Endothelial cell of umbilical vein (primary cell): ENCODE data around the gene ACBD7. TPM values are rescaled to one million over a fixed set of nuclear protein-coding genes. Genes with fewer than 3 reads are reported as not detected.

Experiments
- BruUV-seq: library from RNA; stranded (reverse); fragments of 400-500 nt; replicated peaks from 2 replicates; lab custom pipeline; 2021; lab: Mats Ljungman, UMichigan
- CTCF ChIA-PET: fragments of 300-600, 350-600 bp; sonication (Branson Sonifier 250); formaldehyde crosslinking; loops from one replicate; lab custom pipeline; 2021; ENCODE audit warnings: antibody characterized with exemption, inconsistent platforms; lab: Charles Lee
- POLR2A ChIA-PET: fragments of 300-600, 350-600 bp; sonication (Branson Sonifier 250); formaldehyde crosslinking; loops from one replicate; lab custom pipeline; 2021; ENCODE audit warnings: antibody characterized with exemption, inconsistent platforms; lab: Charles Lee
- DNase-seq: peaks from one replicate; pipeline ENCODE4 v3.0.0-alpha.2; 2011; ENCODE audit warnings: low read depth, low spot score
- FAIRE-seq: peaks from 2 replicates; lab custom pipeline; 2011; peaks lifted over from hg19 to GRCh38; lab: Jason Lieb, UNC
- H2AFZ ChIP-seq: 2 replicates; pipeline ENCODE4 v1.6.0; 2012; ENCODE audit warnings: low read depth, low read length, control low read depth, inconsistent platforms
- H3K27ac ChIP-seq: 2 replicates; pipeline ENCODE4 v1.5.1; 2011; ENCODE audit warnings: low read depth, mild to moderate bottlenecking, control low read depth, low read length, moderate library complexity; ENCODE audit not compliant: insufficient read depth
- H3K27me3 ChIP-seq, 2 experiments: 2 replicates each; pipeline versions ENCODE4 v1.6.0 to v1.6.1; 2011; ENCODE audit warnings: low read length in 2 of 2, mixed read lengths in 1 of 2; ENCODE audit not compliant: control insufficient read depth in 2 of 2, insufficient read depth in 2 of 2
- H3K36me3 ChIP-seq, 2 experiments: 2 replicates in 1 of 2; 3 replicates in 1 of 2; pipeline ENCODE4 v1.5.1; 2011; ENCODE audit warnings: low read length in 2 of 2, mild to moderate bottlenecking in 1 of 2, moderate library complexity in 1 of 2; ENCODE audit not compliant: control insufficient read depth in 2 of 2, insufficient read depth in 2 of 2; ENCODE audit errors: extremely low read depth in 1 of 2
- H3K4me1 ChIP-seq: 3 replicates; pipeline ENCODE4 v1.5.1; 2011; ENCODE audit warnings: mild to moderate bottlenecking, low read length; ENCODE audit not compliant: control insufficient read depth, insufficient read depth; ENCODE audit errors: extremely low read depth
- H3K4me2 ChIP-seq: 2 replicates; pipeline ENCODE4 v1.6.1; 2011; ENCODE audit warnings: low read length, control low read depth, mixed read lengths; ENCODE audit not compliant: insufficient read depth
- H3K4me3 ChIP-seq, 3 experiments: fragments of 200-600 bp in 1 of 3; sonication (generic), shearing (Covaris generic) in 1 of 3; replicated peaks in 1 of 3; 2 replicates each; pipeline ENCODE4 v1.5.1; 2011 to 2016; ENCODE audit warnings: control low read depth in 3 of 3, low read length in 3 of 3, mild to moderate bottlenecking in 2 of 3, inconsistent platforms in 1 of 3, low read depth in 1 of 3, moderate library complexity in 1 of 3; ENCODE audit not compliant: insufficient read depth in 1 of 3
- H3K79me2 ChIP-seq: 2 replicates; pipeline ENCODE4 v1.6.0; 2012; ENCODE audit warnings: low read length, inconsistent platforms; ENCODE audit not compliant: control insufficient read depth, insufficient read depth
- H3K9ac ChIP-seq: replicated peaks from 2 replicates; pipeline ENCODE3; 2011; ENCODE audit warnings: low read length, control low read depth; ENCODE audit not compliant: insufficient read depth; ENCODE audit errors: extremely low read depth
- H3K9me1 ChIP-seq: replicated peaks from 3 replicates; pipeline ENCODE4 v1.6.0; 2011; ENCODE audit warnings: mild to moderate bottlenecking, low read length; ENCODE audit not compliant: control insufficient read depth, insufficient read depth; ENCODE audit errors: extremely low read depth
- H3K9me3 ChIP-seq: replicated peaks from 2 replicates; pipeline ENCODE4 v1.5.1; 2012; ENCODE audit warnings: low read length, inconsistent platforms; ENCODE audit not compliant: control insufficient read depth, insufficient read depth
- H4K20me1 ChIP-seq: replicated peaks from 2 replicates; pipeline ENCODE3; 2011; ENCODE audit warnings: mild to moderate bottlenecking, low read length; ENCODE audit not compliant: control insufficient read depth, insufficient read depth; ENCODE audit errors: extremely low read depth
- EZH2 ChIP-seq: IDR thresholded peaks from 2 replicates; pipeline ENCODE4 v1.6.1; 2012; ENCODE audit warnings: borderline replicate concordance, low read depth, mild to moderate bottlenecking, moderate library complexity, low read length, inconsistent platforms; ENCODE audit not compliant: severe bottlenecking
- FOS ChIP-seq: IDR thresholded peaks from 2 replicates; pipeline ENCODE4 v1.6.1; 2011; ENCODE audit warnings: mild to moderate bottlenecking, low read length, moderate library complexity, borderline replicate concordance; ENCODE audit not compliant: insufficient read depth
- GATA2 ChIP-seq: IDR thresholded peaks from 2 replicates; pipeline ENCODE4 v1.7.0; 2011; ENCODE audit warnings: low read depth, mild to moderate bottlenecking, moderate library complexity, mixed read lengths, low read length; ENCODE audit not compliant: insufficient read length, insufficient read depth
- JUN ChIP-seq: IDR thresholded peaks from 2 replicates; pipeline ENCODE4 v1.6.1; 2011; ENCODE audit warnings: borderline replicate concordance, low read depth; ENCODE audit not compliant: insufficient read length, insufficient read depth
- MYC ChIP-seq: IDR thresholded peaks from one replicate; pipeline ENCODE4 v1.6.1; 2011; ENCODE audit warnings: mild to moderate bottlenecking, low read depth, low read length
- POLR2A ChIP-seq: IDR thresholded peaks from 2 replicates; pipeline ENCODE4 v1.6.1; 2012; ENCODE audit warnings: low read depth, mild to moderate bottlenecking, control low read depth, low read length
- POLR2AphosphoS5 ChIP-seq: IDR thresholded peaks from 2 replicates; pipeline ENCODE4 v1.6.1; 2012; ENCODE audit warnings: low read depth, mild to moderate bottlenecking, control low read depth, low read length, moderate library complexity; ENCODE audit not compliant: insufficient read depth
- dilution Hi-C: fragments of 300-500 bp; cut with MboI; formaldehyde crosslinking; loops from one replicate; pipeline ENCODE4 v1.15.0; 2019; ENCODE audit warnings: low sequenced_read_pairs; ENCODE audit not compliant: extremely low pct_ligation_motif_present
- intact Hi-C: fragments of 100-400 bp; cut with micrococcal nuclease; formaldehyde crosslinking; loops from one replicate; pipeline ENCODE4 v1.10.0; 2022
- polyA plus RNA-seq, 4 experiments: library from polyadenylated mRNA; depleted of rRNA in 3 of 4; stranded (reverse) in 3 of 4; unstranded in 1 of 4; fragments of >200 nt; gene quantifications; 2 replicates each; pipeline versions ENCODE4 v1.2.1 to v1.2.3, GENCODE V29; 2011 to 2012; ENCODE audit warnings: missing spikeins in 1 of 4
- total RNA-seq: library from RNA; stranded (reverse); gene quantifications from 2 replicates; pipeline ENCODE4 v1.2.3, GENCODE V29; 2021
- TF ChIP-seq, protein P1 (sequence below): IDR thresholded peaks from 2 replicates; pipeline ENCODE4 v1.6.1; 2011; ENCODE audit not compliant: insufficient read depth, insufficient read length
- TF ChIP-seq, protein P2 (sequence below), 2 donors: IDR thresholded peaks; 1 replicate in 1 of 2; 2 replicates in 1 of 2; pipeline ENCODE4 v1.5.1; 2011; ENCODE audit warnings: low read length in 2 of 2, mild to moderate bottlenecking in 2 of 2, moderate library complexity in 2 of 2, control low read depth in 1 of 2, inconsistent platforms in 1 of 2, low read depth in 1 of 2; ENCODE audit not compliant: insufficient read depth in 1 of 2; ENCODE audit errors: extremely low read depth in 1 of 2

The ACBD7 gene
- total and polyA plus RNA-seq, 2 donors (not counting 3 experiments of a cell fraction or from before 2014, with no cell fraction given) = 1.2 to 2.8 TPM

DNA sequence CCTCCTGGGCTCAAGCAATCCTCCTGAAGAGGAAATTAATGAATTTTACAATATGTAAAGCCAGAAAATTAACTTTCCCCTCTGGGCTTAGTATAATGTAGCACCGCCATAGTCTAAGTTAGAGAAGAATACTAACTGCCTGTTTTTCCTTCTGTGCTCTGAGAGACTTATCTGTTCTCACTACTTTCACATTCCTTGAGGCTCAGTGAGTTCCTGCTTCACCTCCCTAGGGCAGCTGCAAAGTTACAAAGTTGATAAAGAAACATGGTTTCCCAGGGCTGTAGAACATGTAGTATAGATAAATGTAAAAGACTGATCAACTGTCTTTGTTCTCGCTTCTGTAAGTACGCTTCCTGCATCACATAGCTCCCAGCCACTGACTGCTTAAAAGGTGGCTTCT, 60.8 kb downstream of the ACBD7 start:
- Histone ChIP-seq H3K4me3 (no peak overlapping the region), H3K9ac (no peak overlapping the region), H2AFZ (no peak overlapping the region), H3K4me1 (no peaks in the 10 kb centered on the region), H3K27me3 (no peaks in the 10 kb centered on the region), H3K9me1 (no peaks in the 10 kb centered on the region), H3K36me3 (no peaks in the 10 kb centered on the region), H3K79me2 (no peaks in the 10 kb centered on the region), H3K4me2 (no peak overlapping the region), H4K20me1 (no peaks in the 10 kb centered on the region), H3K27ac (no peak overlapping the region), H3K9me3 (no peaks in the 10 kb centered on the region)
- dilution Hi-C loops = no loop called here
- DNase-seq (no peak), FAIRE-seq (no peak)
- CTCF ChIA-PET = no interaction called here
- BruUV-seq = no TSS peak
- POLR2A ChIA-PET = no interaction called here
- TF ChIP-seq, protein P1, sequence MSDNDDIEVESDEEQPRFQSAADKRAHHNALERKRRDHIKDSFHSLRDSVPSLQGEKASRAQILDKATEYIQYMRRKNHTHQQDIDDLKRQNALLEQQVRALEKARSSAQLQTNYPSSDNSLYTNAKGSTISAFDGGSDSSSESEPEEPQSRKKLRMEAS = no peak
- TF ChIP-seq POLR2AphosphoS5 (no peak), GATA2 (no peak), FOS (no peak), POLR2A (no peak), EZH2 (no peak), JUN (no peak), MYC (no peak)
- TF ChIP-seq, protein P2, sequence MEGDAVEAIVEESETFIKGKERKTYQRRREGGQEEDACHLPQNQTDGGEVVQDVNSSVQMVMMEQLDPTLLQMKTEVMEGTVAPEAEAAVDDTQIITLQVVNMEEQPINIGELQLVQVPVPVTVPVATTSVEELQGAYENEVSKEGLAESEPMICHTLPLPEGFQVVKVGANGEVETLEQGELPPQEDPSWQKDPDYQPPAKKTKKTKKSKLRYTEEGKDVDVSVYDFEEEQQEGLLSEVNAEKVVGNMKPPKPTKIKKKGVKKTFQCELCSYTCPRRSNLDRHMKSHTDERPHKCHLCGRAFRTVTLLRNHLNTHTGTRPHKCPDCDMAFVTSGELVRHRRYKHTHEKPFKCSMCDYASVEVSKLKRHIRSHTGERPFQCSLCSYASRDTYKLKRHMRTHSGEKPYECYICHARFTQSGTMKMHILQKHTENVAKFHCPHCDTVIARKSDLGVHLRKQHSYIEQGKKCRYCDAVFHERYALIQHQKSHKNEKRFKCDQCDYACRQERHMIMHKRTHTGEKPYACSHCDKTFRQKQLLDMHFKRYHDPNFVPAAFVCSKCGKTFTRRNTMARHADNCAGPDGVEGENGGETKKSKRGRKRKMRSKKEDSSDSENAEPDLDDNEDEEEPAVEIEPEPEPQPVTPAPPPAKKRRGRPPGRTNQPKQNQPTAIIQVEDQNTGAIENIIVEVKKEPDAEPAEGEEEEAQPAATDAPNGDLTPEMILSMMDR (IDR thresholded peaks at IDR 0.05; ENCODE audit: extremely low read depth in 1 of 2, insufficient read depth in 1 of 2, low read depth in 1 of 2, low read length in 2 of 2) = no peak
- intact Hi-C loops = no loop called here

Other genes starting within 250 kb of the ACBD7 start
- 25.8 and 29.9 TPM in 2 replicates for gene SUV39H2, start 209.9 kb downstream of the ACBD7 start, total RNA-seq
- 4.8 and 5.7 TPM in 2 replicates for gene SUV39H2, start 209.9 kb downstream of the ACBD7 start, polyA plus RNA-seq
- 11.0 and 15.8 TPM in 2 replicates for gene DCLRE1C, start 134.7 kb downstream of the ACBD7 start, total RNA-seq
- 1.8 and 2.1 TPM in 2 replicates for gene DCLRE1C, start 134.7 kb downstream of the ACBD7 start, polyA plus RNA-seq
- gene MEIG1, start 129.4 kb downstream of the ACBD7 start, total RNA-seq = not detected in 2 replicates
- gene MEIG1, start 129.4 kb downstream of the ACBD7 start, polyA plus RNA-seq = 0.23 TPM in 1 of 2 replicates, not detected in the other
- gene OLAH, start 44.8 kb downstream of the ACBD7 start, total RNA-seq = 0.48 and 0.51 TPM in 2 replicates
- gene OLAH, start 44.8 kb downstream of the ACBD7 start, polyA plus RNA-seq = 0.13 and 0.26 TPM in 2 replicates
- 10.3 and 10.6 TPM in 2 replicates for gene RPP38, start 8.6 kb upstream of the ACBD7 start, total RNA-seq
- 9.0 and 10.8 TPM in 2 replicates for gene RPP38, start 8.6 kb upstream of the ACBD7 start, polyA plus RNA-seq
- gene NMT2, start 79.9 kb upstream of the ACBD7 start, total RNA-seq = 109 and 110 TPM in 2 replicates
- gene NMT2, start 79.9 kb upstream of the ACBD7 start, polyA plus RNA-seq = 31.9 and 39.0 TPM in 2 replicates